GM21576 (cell line): Measurements from ENCODE around the gene P2RY2.
"Not testable (repeated sequence)": the region's sequence is repeated elsewhere in the genome, so short reads cannot be mapped to it uniquely, and the experiment has no call there.

Source experiments
- ATAC-seq: cut with Tn5 transposase; IDR thresholded peaks from one replicate; pipeline ENCODE4 v1.9.1; 2021; ENCODE audit warnings: mild to moderate bottlenecking, moderate library complexity; ENCODE audit not compliant: unreplicated experiment

Gene P2RY2

DNA sequence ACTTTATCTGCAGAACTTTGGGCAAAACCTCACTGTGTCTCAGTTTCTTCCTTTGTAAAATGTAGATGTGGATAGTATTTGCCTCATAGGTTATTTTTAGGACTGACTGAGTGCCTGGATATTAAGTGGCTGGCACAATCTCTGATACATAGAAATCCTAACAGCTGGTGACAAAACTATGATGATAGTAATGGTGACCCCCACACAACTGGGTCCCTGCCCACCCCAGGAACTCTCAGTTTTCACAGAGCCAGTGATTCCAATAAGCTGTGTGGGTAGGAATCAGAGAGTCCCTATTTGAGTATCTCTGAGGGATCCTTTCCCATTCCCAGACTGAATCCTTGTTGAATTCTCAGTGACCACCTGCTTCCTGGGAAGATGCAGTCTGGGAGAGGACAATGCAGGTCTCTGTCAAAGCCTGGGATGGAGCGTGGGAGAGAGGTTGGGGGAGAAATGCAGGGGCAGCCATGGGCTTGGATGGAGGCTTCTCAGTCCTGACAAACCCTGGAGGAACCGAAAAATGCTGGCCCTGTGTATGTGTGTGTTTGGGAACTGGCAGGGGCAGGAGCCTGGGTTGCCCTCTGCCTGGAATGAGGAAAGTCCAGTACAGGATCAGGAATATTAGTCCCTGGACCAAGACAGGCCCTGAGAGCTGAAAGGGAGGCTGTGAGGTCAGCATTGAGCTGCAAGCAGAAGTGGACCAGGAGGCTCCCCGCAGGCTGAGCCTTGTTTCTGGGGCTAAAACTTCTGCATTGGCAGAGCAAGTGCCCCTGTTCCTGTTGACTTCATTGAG, 48.0 kb downstream of the P2RY2 start:
- ATAC-seq: no peak

DNA sequence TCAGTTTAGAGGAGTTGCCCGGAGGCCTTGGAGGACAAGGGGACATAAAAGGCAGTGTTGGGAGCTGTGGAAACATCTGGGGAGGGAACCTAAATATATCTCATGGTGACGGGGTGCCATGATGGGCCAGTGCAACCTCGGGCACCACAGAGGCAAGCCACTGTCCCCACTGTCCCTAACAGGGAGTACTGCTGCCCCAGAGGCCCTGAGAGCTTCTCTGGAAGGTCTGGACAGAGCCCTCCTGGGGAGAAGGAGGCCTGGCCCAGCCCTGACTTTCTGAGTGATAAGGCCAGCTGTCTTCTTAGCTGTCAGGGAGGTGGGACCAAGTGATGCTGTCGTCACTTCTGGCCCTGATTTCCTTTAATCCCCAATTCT, 48.6 kb downstream of the P2RY2 start:
- ATAC-seq: no peak

DNA sequence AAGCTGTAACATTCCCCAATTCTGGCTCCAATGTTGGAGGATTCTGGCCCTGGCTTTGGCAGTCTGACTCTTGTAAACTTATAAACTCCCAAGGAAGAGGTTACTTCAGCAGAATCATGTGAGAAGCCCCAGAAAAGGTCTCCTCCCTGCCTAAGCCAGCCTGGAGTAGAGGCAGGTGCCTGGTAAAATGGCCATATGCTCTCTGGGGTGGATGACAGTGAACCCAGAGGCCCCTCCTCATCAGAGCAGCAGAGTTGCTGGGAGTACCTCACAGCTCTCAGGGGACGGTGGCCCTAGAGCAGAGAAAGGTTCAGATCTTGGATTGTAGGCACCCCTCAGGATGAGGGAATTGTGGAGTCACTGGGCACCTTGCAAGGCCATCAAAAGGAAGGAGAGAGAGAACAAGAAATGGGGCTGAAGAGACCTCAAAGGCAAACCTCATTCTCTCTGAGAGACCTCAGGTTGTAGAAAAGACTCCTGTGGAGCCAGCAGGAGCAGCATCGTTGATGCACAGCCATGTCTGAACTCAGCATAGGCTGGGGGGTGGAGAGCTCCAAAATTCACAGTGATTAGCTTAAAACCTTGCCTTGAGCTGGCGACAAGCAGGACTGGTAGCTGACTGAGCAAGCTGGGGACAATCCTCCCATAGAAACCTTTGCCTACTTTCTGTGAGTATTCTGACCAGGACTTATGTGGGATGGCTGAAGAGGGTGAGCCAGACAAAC, 49.2 kb downstream of the P2RY2 start:
- ATAC-seq: no peak

DNA sequence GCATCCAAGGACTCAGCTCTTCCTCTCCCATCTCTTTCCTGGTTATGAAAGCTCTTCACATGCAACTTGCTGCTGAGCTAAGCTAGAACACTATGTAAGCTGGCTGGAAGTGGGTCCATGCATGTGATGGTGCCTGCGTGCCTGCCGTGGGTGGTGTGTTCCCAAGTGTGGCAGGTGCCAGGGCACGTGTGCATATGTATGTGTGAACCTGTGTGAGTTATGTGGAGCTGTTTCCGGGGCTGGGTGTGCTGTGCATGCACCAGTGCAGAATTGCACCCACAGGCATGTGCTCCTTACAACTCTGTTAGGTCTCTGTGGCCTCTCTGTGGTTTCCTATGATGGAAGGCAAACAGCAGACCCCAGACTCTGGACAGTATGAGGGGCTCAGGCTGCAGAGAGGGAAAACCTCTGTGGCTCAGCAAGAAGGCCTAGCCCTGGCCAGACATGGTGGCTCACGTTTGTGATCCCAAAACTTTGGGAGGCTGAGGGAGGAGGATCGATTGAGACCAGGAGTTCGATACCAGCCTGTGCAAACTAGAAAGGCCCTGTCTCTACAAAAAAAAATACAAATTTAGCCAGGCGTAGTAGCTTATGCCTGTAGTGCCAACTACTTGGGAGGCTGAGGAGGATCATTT, 49.9 kb downstream of the P2RY2 start:
- no peak for ATAC-seq

DNA sequence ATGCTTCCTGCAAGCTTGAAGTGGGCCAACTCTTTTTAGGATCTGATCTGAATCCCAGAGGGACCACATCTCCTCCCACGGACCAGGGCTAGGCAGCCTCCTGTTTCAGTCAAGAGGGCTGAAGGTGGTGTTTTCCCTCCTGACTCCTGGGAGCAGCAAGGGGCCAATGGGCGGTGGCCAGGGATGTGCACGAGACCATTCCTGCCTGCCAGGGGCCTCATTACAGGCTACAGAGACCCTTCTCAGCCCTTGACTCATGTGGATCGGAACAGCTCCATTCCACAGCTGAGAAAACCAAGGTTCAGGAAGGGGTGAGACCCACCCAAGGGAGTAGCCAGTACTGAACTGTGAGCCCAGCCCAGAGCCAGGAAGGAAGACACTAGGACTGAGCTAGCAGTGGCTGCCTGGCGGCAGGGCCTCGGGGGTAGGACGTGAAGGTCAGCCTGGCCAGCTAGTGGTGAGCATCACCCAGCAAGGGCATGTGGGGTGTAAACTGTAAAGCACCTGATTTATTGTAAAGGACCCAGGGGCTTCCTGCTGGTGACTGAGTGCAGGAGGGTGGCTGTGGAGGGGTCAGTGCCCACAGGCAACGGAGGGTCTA, 50.7 kb downstream of the P2RY2 start:
- no peak for ATAC-seq

DNA sequence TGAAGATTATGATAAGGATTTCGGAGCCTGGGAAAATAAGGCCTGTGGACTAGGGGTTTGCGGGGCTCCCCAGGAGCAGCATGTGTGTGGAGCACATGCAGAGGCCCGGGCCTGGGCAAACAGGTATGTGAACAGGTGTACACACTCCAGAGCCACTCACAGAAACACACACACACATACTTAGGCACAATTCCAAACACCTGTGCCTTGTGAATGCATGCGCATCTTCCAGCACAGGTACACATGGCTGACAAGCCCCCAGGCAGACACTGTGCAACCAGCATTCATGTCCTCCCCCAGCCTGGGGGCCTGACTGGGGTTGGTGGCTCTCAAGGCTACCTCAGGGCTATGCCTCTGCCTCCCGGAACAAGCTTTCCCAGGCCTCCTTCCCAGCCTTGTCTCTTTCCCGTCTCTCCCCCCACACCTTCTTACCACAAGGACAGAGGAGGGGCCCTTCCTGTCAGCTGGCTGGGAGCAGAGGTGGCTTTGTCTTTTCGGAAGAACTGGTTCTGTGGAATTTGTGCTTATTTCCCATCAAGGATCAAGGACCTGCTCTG, 51.5 kb downstream of the P2RY2 start:
- no peak for ATAC-seq

DNA sequence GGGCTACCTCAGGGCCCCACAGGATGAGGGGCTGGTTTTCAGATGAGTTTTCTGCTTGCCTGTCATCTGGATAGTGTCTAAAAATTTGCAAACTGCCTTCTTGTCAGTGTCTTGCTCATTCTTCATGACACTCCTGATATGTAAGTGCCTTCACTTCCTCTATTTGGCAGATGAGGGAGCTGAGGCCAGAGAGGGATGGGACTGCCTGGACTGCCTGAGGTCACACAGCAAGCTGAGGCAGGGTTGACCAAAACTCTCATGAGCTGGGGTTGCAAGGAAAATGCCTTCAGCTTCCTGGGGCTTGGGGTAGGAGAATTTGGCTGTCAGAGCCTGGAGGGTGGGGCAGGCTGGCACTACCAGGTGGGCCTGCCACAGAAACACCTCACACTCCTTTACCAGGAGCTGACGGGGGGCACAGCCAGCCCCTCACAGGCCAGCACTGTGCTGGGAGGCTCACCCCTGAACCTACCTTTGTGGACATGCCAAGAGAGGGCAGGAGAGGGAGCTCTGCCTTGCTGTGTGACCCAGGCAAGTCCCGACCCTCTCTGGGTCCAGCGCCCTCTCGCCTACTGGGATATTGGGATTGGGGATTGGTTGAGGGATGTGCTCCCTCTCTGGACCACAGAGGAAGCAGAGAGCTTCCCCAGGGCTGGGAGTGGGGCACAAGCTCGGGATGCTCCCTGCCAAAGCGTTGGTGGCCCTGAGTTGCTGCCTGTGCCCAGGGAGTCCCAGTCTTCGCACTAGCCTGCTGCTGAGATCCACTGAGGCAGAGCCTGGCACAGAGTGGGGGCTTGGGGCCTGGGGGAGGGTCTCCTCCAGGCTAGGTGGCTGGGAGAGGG, 52.2 kb downstream of the P2RY2 start:
- no peak for ATAC-seq

DNA sequence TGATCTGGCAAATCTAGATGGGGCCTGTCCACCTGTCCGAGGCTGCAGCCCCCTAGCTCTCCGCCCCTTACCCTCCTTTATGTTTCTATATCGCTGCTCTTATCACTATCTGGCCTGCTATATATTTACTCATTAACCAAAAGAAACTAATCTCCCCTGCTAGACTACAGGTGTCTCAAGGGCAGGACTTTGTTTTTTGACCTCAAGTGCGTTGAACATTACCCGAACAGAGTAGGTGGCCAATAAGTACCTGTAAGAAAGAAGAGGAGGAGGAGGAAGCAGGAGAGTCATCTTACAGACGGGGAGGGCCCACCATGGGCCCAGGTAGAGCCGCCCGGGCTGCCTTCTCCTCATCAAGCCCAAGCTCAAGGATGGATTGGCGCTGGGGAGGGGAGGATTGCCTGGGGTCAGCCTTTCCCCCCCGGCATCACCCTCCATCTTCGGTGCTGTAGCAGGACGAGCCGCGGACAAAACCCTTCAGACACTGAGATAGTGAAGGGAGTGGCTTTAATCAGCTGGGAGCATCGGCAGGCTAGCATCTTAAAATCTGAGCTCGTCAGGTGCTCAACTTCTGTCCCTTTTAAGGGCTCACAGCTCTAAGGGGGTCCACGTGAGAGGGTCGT, 52.9 kb downstream of the P2RY2 start:
- ATAC-seq: no peak

DNA sequence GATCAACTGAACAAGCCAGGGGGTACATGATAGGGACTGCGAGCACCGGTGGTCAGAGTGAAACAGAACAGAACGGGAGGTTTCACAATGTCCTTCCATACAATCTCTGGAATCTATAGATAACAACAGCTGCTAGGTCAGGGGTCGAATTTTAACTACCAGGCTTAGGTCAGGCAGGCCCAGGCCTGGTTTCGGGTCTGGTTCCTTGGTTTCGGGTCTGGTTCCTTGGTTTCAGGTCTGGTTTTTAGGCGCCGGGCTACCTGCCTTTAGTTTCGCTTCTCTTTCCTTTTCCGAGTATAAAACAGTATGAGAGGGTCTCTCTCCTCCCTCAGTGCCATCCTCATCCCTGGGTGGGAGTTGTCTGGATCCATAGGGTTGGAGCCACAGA, 53.4 kb downstream of the P2RY2 start:
- ATAC-seq: not testable (repeated sequence)

DNA sequence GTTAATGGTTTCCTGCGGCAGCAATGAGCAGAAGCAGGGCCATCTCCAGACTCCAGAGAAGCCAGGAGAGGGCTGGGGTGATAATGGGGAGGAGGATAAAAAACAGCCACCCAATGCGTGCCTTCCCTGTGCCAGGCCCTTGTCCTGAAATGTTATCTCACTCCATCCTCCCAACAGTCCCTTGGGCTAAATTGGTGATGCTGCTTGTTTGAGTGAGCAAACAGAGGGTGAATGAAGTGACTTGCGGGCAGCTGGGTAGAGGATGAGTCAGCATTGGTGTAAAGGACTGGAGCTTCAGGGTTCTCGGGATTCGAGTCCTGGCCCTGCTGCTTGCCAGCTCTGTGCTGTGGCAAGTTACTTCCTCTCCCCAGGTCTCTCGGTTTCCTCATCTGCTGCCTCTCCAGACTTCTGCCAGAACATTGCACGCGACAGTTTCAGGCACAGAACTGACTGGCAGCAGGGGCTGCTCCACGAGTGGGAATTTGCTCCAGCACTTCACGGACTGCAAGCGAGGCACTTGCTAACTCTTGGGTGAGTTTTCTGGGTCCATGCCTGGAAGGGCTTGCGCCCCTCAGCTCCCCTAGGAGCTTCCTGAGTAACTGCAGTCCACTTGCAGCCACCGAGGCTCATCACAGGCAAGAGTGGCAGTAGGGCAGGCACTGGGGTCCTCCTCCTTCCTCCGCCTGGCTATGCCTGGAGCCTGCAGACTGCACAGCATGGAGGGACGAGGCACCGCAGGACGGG, 54.0 kb downstream of the P2RY2 start, which contains the start of gene P2RY6:
TSS of gene P2RY6 (plus strand) at position 403 of the 744 bp plus-strand sequence. CDS start 24,181 bp downstream, outside the sequence.
- no peak for ATAC-seq

DNA sequence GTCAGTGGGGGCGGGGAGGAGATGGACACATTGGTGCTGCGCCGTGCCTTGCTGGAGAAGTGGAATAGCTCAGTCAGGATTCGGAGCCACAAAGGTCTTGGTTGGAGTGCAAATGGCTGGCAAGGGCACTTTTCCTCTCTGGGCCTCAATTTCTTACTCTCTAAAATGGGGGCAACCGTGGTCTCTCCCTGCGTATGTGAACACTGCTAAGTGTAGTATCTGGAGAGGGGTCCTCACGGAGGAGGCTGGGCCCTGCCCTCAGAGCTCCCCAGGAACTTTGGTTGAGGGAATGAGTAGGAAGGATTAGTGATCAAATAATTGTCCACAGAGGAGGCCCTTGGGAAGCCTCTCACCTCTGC, 54.6 kb downstream of the P2RY2 start:
- no peak for ATAC-seq

DNA sequence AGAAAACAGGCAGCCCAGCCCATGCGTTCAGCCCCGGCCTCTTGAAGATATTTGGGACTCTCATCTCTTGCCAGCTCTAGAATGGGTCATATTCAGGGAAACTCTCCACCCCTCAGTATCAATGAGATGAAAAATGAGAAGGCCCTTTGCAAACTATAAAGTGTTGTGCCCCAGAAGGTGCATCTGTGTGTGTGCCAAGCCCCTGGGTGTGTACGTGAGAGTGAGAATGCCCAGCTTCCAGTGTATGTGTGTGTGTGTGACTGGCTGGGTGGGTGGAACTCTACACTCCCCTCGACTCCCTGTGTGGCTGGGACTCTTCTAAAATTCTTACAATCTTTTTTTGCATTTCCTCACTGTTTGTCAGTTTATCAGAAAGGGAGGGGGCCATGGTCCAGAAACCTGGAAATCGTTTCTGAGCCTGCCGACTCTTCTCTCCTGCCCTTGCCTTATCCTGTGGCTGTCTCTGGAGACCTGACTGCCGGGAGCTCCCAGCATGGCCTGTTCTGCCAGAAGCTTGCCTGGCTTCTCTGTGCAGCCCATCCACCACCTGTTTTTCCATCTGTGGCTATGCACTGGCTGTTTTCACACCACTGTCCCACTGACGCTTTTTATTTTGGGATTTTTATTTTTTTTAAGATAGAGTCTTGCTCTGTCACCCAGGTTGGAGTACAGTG, 55.3 kb downstream of the P2RY2 start:
- ATAC-seq: no peak

DNA sequence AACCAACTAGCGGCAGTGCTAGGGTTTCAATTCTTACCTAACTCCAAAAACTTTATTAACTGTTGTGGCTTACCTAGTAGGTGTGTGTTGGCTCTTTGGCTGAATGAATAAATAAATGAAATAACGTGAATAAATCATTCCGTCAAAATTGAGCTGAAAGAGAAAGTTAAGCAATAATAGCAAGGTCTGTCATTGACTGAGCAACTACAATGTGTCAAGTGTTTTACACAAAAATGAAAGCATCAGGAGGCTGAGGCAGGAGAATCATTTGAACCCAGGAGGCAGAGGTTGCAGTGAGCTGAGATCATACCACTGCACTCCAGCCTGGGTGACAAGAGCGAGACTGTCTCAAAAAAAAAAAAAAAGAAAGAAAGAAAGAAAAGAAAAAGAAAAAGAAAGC, 56.1 kb downstream of the P2RY2 start:
- not testable (repeated sequence) for ATAC-seq

DNA sequence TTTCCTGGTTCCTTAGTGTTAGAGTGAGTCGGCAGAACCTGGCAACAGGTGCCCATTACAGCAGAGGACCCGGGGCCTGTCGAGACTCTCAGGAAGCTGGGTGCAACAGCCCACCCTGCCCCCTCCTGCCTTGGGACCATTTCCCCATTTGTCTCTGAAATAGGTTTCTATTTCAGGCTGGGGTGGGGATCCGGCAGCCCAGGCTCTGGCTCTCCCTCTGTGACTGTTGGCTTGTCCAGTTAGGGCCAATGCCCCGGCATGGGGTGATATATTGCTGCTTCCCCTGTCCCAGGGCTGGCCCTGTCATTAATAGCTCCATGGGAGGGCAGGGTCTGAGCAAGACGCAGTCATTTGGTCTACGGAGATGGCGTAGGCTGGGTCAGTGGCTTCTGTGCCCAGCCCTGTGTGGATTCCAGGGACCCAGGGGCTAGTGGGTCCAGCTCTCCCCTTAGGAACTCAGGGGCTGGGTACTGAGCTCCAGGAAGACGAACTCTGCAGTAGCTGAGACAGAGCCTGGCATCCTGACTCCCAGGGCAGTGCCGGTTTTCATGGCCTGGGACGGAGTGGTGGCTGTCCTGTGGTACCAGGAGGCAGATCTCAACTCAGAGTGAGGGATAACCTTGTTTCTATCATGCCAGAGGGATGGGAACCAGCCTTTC, 56.8 kb downstream of the P2RY2 start:
- ATAC-seq: no peak

DNA sequence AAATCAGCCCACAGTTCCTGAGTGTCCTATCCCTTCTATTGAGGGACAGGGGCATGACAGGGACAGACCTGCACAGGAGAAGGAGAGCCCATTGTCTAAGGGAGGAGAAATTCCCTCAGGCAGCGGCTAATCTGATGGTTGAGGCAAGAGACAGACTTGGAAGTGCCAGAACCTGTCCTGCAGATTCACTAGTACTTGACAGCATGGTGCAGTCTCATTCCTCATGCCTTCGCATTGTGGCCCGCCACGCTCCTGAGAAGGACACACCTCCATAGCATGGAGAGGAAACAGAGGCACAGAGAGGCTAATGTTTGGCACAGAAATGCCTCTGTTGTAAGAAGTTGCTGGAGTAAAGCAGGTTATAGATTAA, 57.3 kb downstream of the P2RY2 start:
- ATAC-seq: no peak

DNA sequence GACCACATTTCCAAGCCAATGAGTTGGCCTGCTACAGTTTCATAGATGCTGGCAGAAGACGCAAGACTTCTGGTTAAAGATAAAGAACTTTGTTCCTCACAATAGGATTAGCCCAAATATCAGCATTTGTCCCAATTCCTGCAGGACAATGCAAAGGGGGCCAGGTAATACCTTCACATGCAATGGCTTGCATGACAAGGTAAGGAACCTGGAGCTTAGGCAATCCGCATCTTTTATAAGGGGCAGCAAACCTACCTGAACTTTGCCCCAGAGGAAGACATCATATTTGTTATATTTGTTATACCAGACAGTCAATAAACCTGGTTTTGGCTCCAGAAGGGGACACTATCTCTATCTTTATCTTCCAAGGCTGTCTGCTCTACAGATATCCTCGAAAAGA, 59.4 kb downstream of the P2RY2 start:
- no peak for ATAC-seq

DNA sequence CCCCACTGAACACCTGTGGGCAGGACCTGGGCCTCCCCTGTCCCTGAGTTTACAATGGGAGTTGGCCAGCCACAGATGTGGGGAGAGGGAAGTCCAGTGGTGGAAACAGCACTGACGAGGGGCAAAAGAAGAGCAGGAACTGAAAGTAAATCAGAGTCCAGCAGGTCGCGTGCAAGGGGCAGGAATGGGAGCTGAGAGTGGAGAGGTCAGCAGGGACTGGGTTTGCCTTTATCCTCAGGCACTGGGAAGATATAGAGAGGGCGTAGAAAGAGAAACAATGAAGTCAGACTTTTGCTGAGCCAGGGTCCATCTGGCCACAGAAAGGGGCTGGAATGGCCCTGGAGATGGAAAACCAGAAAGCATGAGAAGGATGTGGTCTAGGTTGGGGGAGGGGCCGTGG, 62.5 kb downstream of the P2RY2 start:
- ATAC-seq: no peak

DNA sequence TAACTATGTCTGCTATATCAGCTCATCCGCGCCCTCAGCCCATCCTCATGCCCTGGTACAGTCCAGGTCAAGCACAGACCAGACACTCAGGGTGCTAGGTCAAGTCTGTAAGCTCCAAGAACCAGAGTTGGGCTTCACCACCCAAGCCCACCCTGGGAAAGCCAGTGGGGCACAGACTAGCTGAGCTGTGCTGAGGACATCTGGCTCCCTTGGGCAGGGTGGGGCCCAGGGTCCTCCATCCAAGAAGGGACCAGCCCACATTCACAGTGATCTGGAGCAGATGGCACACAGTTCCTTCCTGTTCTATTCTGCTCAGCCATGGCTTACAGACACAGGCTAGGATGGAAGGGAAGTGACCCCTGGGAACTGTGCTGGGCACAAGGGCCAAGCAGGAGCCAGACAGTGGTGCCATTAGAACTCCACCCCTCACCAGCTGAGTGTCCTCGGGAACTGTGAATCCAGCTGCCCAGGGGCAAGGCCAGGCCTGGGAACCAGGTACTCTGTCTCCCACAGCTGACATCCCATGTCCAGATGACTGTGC, 63.2 kb downstream of the P2RY2 start:
- no peak for ATAC-seq
